Stimulated activated CD4-positive, alpha-beta T cell treated with anti-CD3 and anti-CD28 coated beads, TNF-alpha, amount 100 ng/mL, for 4 hours (primary cell): ENCODE measurements around the gene DHRS12.
"Not testable (repeated sequence)": the region's sequence is repeated elsewhere in the genome, so short reads cannot be mapped to it uniquely, and the experiment has no call there.

Experiments used
- DNase-seq, 3 experiments: peaks; one replicate each; pipeline ENCODE4 v3.0.0-alpha.2; 2020; ENCODE audit warnings: low read depth in 3 of 3

The DHRS12 gene

GRCh38 chr13:51828730-51829567, 25.0 kb upstream of the DHRS12 start:
- no peak for DNase-seq

- DNase-seq, result no peak
These were observed 23.3 kb upstream of the DHRS12 start for GRCh38 chr13:51827254-51827653.

GRCh38 chr13:51826606-51827005, 22.6 kb upstream of the DHRS12 start:
- no peak for DNase-seq

GRCh38 chr13:51825681-51826254, 21.8 kb upstream of the DHRS12 start:
- DNase-seq, result no peak

- DNase-seq, result no peak
These were observed 21.2 kb upstream of the DHRS12 start for GRCh38 chr13:51825165-51825592.

- DNase-seq, result not testable (repeated sequence)
These were observed 20.7 kb upstream of the DHRS12 start for GRCh38 chr13:51824712-51825111.

- no peak for DNase-seq
These were observed 19.9 kb upstream of the DHRS12 start for GRCh38 chr13:51823863-51824262.

GRCh38 chr13:51823359-51823758, 19.4 kb upstream of the DHRS12 start:
- no peak for DNase-seq

- DNase-seq, result no peak
These were observed 18.3 kb upstream of the DHRS12 start for GRCh38 chr13:51822106-51822815.

GRCh38 chr13:51821606-51822005, 17.6 kb upstream of the DHRS12 start:
- no peak for DNase-seq

- no peak for DNase-seq
These were observed 16.1 kb upstream of the DHRS12 start for GRCh38 chr13:51820016-51820597.

GRCh38 chr13:51819544-51819943, 15.6 kb upstream of the DHRS12 start:
- no peak for DNase-seq

GRCh38 chr13:51818781-51819511, 15.0 kb upstream of the DHRS12 start:
- DNase-seq, result peak in 1 of 3 experiments; percentile 40

- DNase-seq, result no peak
These were observed 14.3 kb upstream of the DHRS12 start for GRCh38 chr13:51818276-51818675.

GRCh38 chr13:51817717-51818116, 13.8 kb upstream of the DHRS12 start:
- DNase-seq, result no peak

- no peak for DNase-seq
These were observed 12.8 kb upstream of the DHRS12 start for GRCh38 chr13:51816604-51817249.

GRCh38 chr13:51815848-51816247, 11.9 kb upstream of the DHRS12 start:
- no peak for DNase-seq

GRCh38 chr13:51814825-51815650, 11.1 kb upstream of the DHRS12 start:
- DNase-seq, result peak in 2 of 3 experiments; percentile 53 to 56

GRCh38 chr13:51814071-51814470, 10.1 kb upstream of the DHRS12 start:
- no peak for DNase-seq

GRCh38 chr13:51811920-51812451, 8.0 kb upstream of the DHRS12 start:
- no peak for DNase-seq
